ENCODE results near the gene STAC2. TPM values are rescaled to one million over a fixed set of nuclear protein-coding genes. Genes with fewer than 3 reads are reported as not detected.
A peak's percentile ranks its signal among the peaks of the same experiment; 100 is the strongest.

Gene STAC2
- total and polyA plus RNA-seq, 9 of the 15 experiments (the other 6 are each of a cell fraction or from before 2014, with no cell fraction given): not detected

- TF ChIP-seq RBFOX2 (IDR thresholded peaks at IDR 0.05; ENCODE audit: low read depth, low read length): no peak
- TF ChIP-seq, protein P1, sequence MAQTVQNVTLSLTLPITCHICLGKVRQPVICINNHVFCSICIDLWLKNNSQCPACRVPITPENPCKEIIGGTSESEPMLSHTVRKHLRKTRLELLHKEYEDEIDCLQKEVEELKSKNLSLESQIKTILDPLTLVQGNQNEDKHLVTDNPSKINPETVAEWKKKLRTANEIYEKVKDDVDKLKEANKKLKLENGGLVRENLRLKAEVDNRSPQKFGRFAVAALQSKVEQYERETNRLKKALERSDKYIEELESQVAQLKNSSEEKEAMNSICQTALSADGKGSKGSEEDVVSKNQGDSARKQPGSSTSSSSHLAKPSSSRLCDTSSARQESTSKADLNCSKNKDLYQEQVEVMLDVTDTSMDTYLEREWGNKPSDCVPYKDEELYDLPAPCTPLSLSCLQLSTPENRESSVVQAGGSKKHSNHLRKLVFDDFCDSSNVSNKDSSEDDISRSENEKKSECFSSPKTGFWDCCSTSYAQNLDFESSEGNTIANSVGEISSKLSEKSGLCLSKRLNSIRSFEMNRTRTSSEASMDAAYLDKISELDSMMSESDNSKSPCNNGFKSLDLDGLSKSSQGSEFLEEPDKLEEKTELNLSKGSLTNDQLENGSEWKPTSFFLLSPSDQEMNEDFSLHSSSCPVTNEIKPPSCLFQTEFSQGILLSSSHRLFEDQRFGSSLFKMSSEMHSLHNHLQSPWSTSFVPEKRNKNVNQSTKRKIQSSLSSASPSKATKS (CRISPR knock-in tag; IDR thresholded peaks at IDR 0.05): no peak
- TF ChIP-seq MEF2A (IDR thresholded peaks at IDR 0.05; ENCODE audit: control insufficient read depth, low read depth, low read length): peak; percentile 48; the same call in 1 of the 2 replicates
- no peak for TF ChIP-seq ZNF143 (CRISPR knock-in tag; IDR thresholded peaks at IDR 0.05)
- no peak for TF ChIP-seq ARID1B (IDR thresholded peaks at IDR 0.05)
- TF ChIP-seq BACH1 (tag; IDR thresholded peaks at IDR 0.05): no peak
- TF ChIP-seq CREM (IDR thresholded peaks at IDR 0.05; ENCODE audit: low read depth): 0 out of 2 replicates have a peak, but pooled peaks have one; percentile 15
- peak; percentile 58 for TF ChIP-seq EGR1 (conservative IDR thresholded peaks at IDR 0.05)
- no peak for TF ChIP-seq NFATC3 (IDR thresholded peaks at IDR 0.05)
- TF ChIP-seq, protein P2, sequence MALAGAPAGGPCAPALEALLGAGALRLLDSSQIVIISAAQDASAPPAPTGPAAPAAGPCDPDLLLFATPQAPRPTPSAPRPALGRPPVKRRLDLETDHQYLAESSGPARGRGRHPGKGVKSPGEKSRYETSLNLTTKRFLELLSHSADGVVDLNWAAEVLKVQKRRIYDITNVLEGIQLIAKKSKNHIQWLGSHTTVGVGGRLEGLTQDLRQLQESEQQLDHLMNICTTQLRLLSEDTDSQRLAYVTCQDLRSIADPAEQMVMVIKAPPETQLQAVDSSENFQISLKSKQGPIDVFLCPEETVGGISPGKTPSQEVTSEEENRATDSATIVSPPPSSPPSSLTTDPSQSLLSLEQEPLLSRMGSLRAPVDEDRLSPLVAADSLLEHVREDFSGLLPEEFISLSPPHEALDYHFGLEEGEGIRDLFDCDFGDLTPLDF (CRISPR knock-in tag; IDR thresholded peaks at IDR 0.05): no peak
- TF ChIP-seq RCOR1 (IDR thresholded peaks at IDR 0.05; ENCODE audit: borderline replicate concordance in 1 of 2, low read depth in 2 of 2, low read length in 2 of 2): no peak
- no peak for TF ChIP-seq FUS (optimal IDR thresholded peaks at IDR 0.05; ENCODE audit: low read depth, low read length)
- no peak for TF ChIP-seq ZKSCAN1 (IDR thresholded peaks at IDR 0.05; ENCODE audit: low read depth, low read length)
- TF ChIP-seq E2F3 (CRISPR knock-in tag; IDR thresholded peaks at IDR 0.05): no peak
- no peak for TF ChIP-seq NFIX (CRISPR knock-in tag; IDR thresholded peaks at IDR 0.05; ENCODE audit: low read depth)
- TF ChIP-seq ATF1 (CRISPR knock-in tag; IDR thresholded peaks at IDR 0.05): no peak
- TF ChIP-seq ATF1 (tag; IDR thresholded peaks at IDR 0.05): 0 out of 2 replicates have a peak, but pooled peaks have one; percentile 11
These were observed 16.2 kb downstream of the STAC2 start (continued) for GRCh38 chr17:39209317-39210092.

All from K562 (cell line).